Activated naive CD4-positive, alpha-beta T cell treated with anti-CD3 and anti-CD28 coated beads, Interleukin-2, amount 50 U/mL, for 24 hours (primary cell): Measurements from ENCODE around the gene PROX2.
A peak's percentile ranks its signal among the peaks of the same experiment; 100 is the strongest.

Source experiments
- H3K27ac Mint-ChIP-seq: one replicate; pipeline ENCODE4 v1.8.0; 2021; ENCODE audit warnings: mild to moderate bottlenecking, mixed read lengths
- H3K27me3 Mint-ChIP-seq: one replicate; pipeline ENCODE4 v1.8.0; 2021; ENCODE audit warnings: mixed read lengths
- H3K36me3 Mint-ChIP-seq: one replicate; pipeline ENCODE4 v1.8.0; 2021; ENCODE audit warnings: mixed read lengths
- H3K4me1 Mint-ChIP-seq: one replicate; pipeline ENCODE4 v1.8.0; 2021; ENCODE audit warnings: mixed read lengths
- H3K4me3 Mint-ChIP-seq: one replicate; pipeline ENCODE4 v1.8.0; 2021; ENCODE audit warnings: mild to moderate bottlenecking, mixed read lengths
- H3K9me3 Mint-ChIP-seq: one replicate; pipeline ENCODE4 v1.8.0; 2021; ENCODE audit warnings: mixed read lengths

PROX2 gene, protein sequence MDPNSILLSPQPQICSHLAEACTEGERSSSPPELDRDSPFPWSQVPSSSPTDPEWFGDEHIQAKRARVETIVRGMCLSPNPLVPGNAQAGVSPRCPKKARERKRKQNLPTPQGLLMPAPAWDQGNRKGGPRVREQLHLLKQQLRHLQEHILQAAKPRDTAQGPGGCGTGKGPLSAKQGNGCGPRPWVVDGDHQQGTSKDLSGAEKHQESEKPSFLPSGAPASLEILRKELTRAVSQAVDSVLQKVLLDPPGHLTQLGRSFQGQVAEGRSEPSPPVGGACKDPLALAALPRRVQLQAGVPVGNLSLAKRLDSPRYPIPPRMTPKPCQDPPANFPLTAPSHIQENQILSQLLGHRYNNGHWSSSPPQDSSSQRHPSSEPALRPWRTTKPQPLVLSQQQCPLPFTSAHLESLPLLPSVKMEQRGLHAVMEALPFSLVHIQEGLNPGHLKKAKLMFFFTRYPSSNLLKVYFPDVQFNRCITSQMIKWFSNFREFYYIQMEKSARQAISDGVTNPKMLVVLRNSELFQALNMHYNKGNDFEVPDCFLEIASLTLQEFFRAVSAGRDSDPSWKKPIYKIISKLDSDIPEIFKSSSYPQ

GRCh38 chr14:74875941-74876913, at the start of gene PROX2:
Gene PROX2, minus strand, starts transcription at chr14:74876145. Its CDS starts 12,311 bp downstream, at chr14:74863834.
- Mint-ChIP-seq H3K27ac (peak within 1 kb of the TSS; percentile 30), H3K4me3 (peak within 1 kb of the TSS; percentile 56), H3K9me3 (no peaks in the 10 kb centered on the region), H3K4me1 (peaks cover 36% of the 10 kb centered on the region), H3K27me3 (no peaks in the 10 kb centered on the region), H3K36me3 (no peaks in the 10 kb centered on the region)

- Mint-ChIP-seq H3K27me3 (no peaks in the 10 kb centered on the region), H3K4me1 (peaks cover 18% of the 10 kb centered on the region), H3K9me3 (no peaks in the 10 kb centered on the region), H3K4me3 (peak overlapping the region; percentile 34), H3K36me3 (no peaks in the 10 kb centered on the region), H3K27ac (no peak overlapping the region)
Measured at GRCh38 chr14:74924061-74924460, 48.1 kb upstream of the PROX2 start.

DNA sequence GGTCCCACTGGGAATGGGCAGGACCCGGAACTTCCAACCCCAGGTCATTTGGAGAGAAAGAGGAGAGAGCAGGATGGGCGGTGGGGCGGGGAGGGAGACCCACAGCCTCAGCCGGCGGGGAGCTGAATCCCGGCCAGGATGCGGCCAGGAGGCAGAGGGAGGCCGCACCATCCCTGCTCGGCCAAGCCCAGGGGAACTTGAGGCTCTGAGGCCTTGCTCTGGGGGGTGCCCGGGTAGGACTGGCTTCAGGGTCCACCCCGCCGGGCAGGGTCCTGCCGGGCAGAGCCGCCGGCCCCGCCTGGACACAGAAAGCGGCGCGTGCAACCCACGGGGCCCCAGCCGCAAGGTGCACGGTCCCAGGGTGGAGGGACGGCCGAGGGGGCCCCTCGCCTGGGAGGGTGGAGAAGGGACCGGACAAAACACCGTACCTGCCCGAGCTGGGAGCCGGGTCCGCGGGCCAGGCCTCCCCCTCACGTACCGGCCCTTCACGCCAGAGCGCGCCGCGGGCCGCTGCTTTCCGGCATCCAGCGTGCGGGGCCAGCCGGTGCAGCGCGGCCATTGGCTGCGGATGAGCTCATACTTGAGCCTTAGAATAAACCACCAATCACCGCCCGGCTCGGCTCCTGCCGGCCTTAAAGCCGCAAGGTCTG, 46.9 kb upstream of the PROX2 start, which contains the start of gene RPS6KL1:
RPS6KL1 (minus strand) TSS at position 509 of the 650 bp plus-strand sequence. CDS start 1,719 bp downstream, outside the sequence.
- Mint-ChIP-seq H3K9me3 (no peaks in the 10 kb centered on the region), H3K27me3 (no peaks in the 10 kb centered on the region), H3K36me3 (no peaks in the 10 kb centered on the region), H3K4me3 (peak within 1 kb of the TSS; percentile 82), H3K27ac (peak within 1 kb of the TSS; percentile 76), H3K4me1 (peaks cover 15% of the 10 kb centered on the region)

- H3K4me1 Mint-ChIP-seq: peaks cover 15% of the 10 kb centered on the region
- no peaks in the 10 kb centered on the region for H3K36me3 Mint-ChIP-seq
- H3K4me3 Mint-ChIP-seq: peak overlapping the region; percentile 82
- no peaks in the 10 kb centered on the region for H3K27me3 Mint-ChIP-seq
- no peaks in the 10 kb centered on the region for H3K9me3 Mint-ChIP-seq
- H3K27ac Mint-ChIP-seq: peak overlapping the region; percentile 76
Measured at GRCh38 chr14:74921987-74922751, 46.2 kb upstream of the PROX2 start.

- Mint-ChIP-seq H3K4me1 (peaks cover 15% of the 10 kb centered on the region), H3K27ac (no peak overlapping the region), H3K4me3 (no peak overlapping the region), H3K9me3 (no peaks in the 10 kb centered on the region), H3K27me3 (no peaks in the 10 kb centered on the region), H3K36me3 (no peaks in the 10 kb centered on the region)
Measured at GRCh38 chr14:74921053-74921620, 45.2 kb upstream of the PROX2 start.

DNA sequence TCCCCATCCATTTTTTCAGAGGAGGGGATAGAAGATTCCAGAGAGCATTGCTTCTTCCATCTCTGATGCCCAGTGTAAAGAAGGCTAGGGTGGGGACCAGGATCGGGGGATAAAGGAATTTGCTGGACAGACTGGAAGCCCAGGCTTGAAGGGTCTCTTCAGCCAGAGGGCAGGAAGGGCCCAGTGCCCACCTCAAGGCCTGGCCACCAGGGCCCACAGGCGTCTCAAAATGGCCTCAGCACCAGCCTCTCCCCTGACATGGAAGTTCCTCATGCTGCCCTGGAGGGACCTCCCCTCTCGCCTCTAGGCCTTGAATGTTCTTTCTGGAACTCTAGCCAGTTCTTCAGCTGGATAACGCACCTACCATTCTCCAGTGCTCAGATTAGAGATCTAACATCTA, 44.3 kb upstream of the PROX2 start:
- peaks cover 3% of the 10 kb centered on the region for H3K36me3 Mint-ChIP-seq
- no peak overlapping the region for H3K4me3 Mint-ChIP-seq
- H3K4me1 Mint-ChIP-seq: peaks cover 15% of the 10 kb centered on the region
- no peak overlapping the region for H3K27ac Mint-ChIP-seq
- H3K27me3 Mint-ChIP-seq: no peaks in the 10 kb centered on the region
- no peaks in the 10 kb centered on the region for H3K9me3 Mint-ChIP-seq

- H3K27ac Mint-ChIP-seq: no peak overlapping the region
- no peaks in the 10 kb centered on the region for H3K27me3 Mint-ChIP-seq
- no peaks in the 10 kb centered on the region for H3K9me3 Mint-ChIP-seq
- peaks cover 3% of the 10 kb centered on the region for H3K36me3 Mint-ChIP-seq
- H3K4me1 Mint-ChIP-seq: peaks cover 15% of the 10 kb centered on the region
- no peak overlapping the region for H3K4me3 Mint-ChIP-seq
Measured at GRCh38 chr14:74919421-74920165, 43.6 kb upstream of the PROX2 start.

DNA sequence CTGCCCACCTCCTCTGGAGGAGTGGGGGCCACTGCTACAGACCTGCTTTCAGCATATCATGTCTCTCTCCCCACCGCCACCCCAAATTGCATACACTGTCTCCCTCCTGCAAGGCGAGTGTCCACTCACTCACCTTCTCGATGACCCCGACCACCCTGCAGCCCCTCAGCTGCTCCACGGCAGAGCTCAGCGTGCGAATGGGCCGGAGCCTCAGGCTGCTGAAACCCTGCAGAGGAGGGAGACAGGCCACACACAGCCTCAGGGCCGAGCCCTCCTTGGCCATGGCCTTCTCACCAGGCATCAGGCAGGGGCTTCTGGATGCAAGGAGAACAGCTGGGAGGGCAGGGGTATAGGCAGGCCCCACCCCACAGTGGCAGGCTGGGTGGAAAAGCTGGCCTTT, 42.4 kb upstream of the PROX2 start:
- peaks cover 3% of the 10 kb centered on the region for H3K36me3 Mint-ChIP-seq
- H3K27ac Mint-ChIP-seq: no peak overlapping the region
- no peaks in the 10 kb centered on the region for H3K9me3 Mint-ChIP-seq
- no peaks in the 10 kb centered on the region for H3K27me3 Mint-ChIP-seq
- no peak overlapping the region for H3K4me3 Mint-ChIP-seq
- peaks cover 7% of the 10 kb centered on the region for H3K4me1 Mint-ChIP-seq

DNA sequence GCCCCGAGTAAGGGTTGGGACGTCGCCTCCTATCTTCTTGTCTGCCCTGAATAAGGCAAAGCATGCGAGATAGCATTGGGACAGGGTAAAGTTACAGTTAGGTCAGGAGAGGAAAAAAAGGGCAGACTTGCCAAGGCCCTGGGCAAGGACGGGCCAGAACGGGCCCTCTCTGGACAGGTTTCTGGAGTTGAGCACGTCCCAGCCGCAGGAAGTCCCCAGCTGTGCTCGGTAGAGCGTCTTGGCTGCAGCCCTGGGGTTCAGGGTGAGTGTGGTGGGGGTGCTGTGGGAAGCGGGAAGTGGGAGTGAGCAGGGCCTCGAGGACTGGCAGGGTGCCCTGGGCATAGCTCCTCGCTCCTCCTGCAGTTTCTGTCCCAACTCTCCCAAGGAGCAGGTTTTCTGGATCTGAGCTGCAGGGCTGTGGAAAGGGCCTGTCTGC, 41.7 kb upstream of the PROX2 start:
- Mint-ChIP-seq H3K27ac (no peak overlapping the region), H3K4me1 (peaks cover 6% of the 10 kb centered on the region), H3K4me3 (no peak overlapping the region), H3K36me3 (peaks cover 3% of the 10 kb centered on the region), H3K27me3 (no peaks in the 10 kb centered on the region), H3K9me3 (no peaks in the 10 kb centered on the region)

DNA sequence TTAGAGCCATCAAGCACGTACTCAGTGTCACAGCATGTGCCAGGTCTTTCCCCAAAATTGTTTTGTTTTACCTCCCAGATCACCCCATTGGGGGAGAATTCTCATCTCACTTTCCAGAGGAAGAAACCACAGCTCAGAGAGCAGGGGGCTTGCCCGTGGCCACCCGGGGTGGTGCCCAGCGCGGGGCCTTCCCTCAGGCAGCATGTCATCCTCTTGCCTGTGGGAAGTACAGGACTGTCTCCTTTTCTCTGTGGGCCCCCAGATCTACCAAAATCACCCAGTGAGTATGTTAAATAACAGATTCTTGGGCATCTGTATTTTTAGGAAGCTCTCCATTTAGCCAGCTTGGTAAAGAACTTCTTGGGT, 41.2 kb upstream of the PROX2 start:
- H3K4me1 Mint-ChIP-seq: peaks cover 3% of the 10 kb centered on the region
- H3K27ac Mint-ChIP-seq: no peak overlapping the region
- peaks cover 3% of the 10 kb centered on the region for H3K36me3 Mint-ChIP-seq
- H3K27me3 Mint-ChIP-seq: no peaks in the 10 kb centered on the region
- no peak overlapping the region for H3K4me3 Mint-ChIP-seq
- no peaks in the 10 kb centered on the region for H3K9me3 Mint-ChIP-seq

- Mint-ChIP-seq H3K4me1 (no peaks in the 10 kb centered on the region), H3K9me3 (no peaks in the 10 kb centered on the region), H3K4me3 (no peak overlapping the region)
Measured at GRCh38 chr14:74915826-74916225, 39.9 kb upstream of the PROX2 start.

GRCh38 chr14:74915426-74915825, 39.5 kb upstream of the PROX2 start:
- Mint-ChIP-seq H3K4me3 (no peak overlapping the region), H3K9me3 (no peaks in the 10 kb centered on the region), H3K27ac (no peak overlapping the region), H3K4me1 (no peaks in the 10 kb centered on the region), H3K27me3 (no peaks in the 10 kb centered on the region), H3K36me3 (peaks cover 3% of the 10 kb centered on the region)

More at GRCh38 chr14:74915826-74916225, 39.9 kb upstream of the PROX2 start:
- Mint-ChIP-seq H3K27ac (no peak overlapping the region), H3K27me3 (no peaks in the 10 kb centered on the region), H3K36me3 (peaks cover 3% of the 10 kb centered on the region)

GRCh38 chr14:74913986-74914573, 38.1 kb upstream of the PROX2 start:
- H3K27me3 Mint-ChIP-seq: no peaks in the 10 kb centered on the region
- no peak overlapping the region for H3K4me3 Mint-ChIP-seq
- H3K4me1 Mint-ChIP-seq: no peaks in the 10 kb centered on the region
- H3K36me3 Mint-ChIP-seq: peaks cover 3% of the 10 kb centered on the region
- H3K9me3 Mint-ChIP-seq: no peaks in the 10 kb centered on the region
- no peak overlapping the region for H3K27ac Mint-ChIP-seq
